Putamen (tissue), 1 donor: ENCODE data around the gene CCDC6.
A peak's percentile ranks its signal among the peaks of the same experiment; 100 is the strongest.
"Not testable (repeated sequence)": the region's sequence is repeated elsewhere in the genome, so short reads cannot be mapped to it uniquely, and the experiment has no call there.

Source experiments
- DNase-seq: peaks from one replicate; pipeline ENCODE4 v3.0.0-alpha.2; 2016; ENCODE audit warnings: low spot score

CCDC6 gene

GRCh38 chr10:59906417-59907202 is at the start of gene CCDC6:
TSS of gene CCDC6 (minus strand) at chr10:59906556. CDS start at chr10:59906424, 132 bp downstream.
- peak; percentile 93 for DNase-seq

- no peak for DNase-seq
Observed at GRCh38 chr10:59954296-59954695, 47.9 kb upstream of the CCDC6 start.

DNA sequence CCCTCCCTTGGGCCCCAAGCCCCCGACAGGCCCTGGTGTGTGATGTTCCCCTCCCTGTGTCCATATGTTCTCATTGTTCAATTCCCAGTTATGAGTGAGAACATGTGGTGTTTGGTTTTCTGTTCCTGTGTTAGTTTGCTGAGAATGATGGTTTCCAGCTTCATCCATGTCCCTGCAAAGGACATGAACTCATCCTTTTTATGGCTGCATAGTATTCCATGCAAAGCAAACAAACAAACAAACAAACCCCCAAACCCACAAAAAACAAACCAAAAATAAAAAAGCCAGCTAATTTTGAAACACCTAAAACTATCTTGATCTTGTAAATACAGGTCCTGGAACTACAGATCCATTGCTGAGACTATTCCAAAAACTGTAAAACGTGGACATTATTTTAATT is 47.4 kb upstream of the CCDC6 start:
- DNase-seq = not testable (repeated sequence)

- DNase-seq = peak; percentile 18
Observed at GRCh38 chr10:59950105-59950504, 43.7 kb upstream of the CCDC6 start.

GRCh38 chr10:59949608-59950007 is 43.3 kb upstream of the CCDC6 start:
- DNase-seq = no peak

- DNase-seq = no peak
Observed at GRCh38 chr10:59945991-59946390, 39.6 kb upstream of the CCDC6 start.

GRCh38 chr10:59945590-59945989 is 39.2 kb upstream of the CCDC6 start:
- no peak for DNase-seq

GRCh38 chr10:59944339-59944935 is 38.1 kb upstream of the CCDC6 start:
- no peak for DNase-seq

DNA sequence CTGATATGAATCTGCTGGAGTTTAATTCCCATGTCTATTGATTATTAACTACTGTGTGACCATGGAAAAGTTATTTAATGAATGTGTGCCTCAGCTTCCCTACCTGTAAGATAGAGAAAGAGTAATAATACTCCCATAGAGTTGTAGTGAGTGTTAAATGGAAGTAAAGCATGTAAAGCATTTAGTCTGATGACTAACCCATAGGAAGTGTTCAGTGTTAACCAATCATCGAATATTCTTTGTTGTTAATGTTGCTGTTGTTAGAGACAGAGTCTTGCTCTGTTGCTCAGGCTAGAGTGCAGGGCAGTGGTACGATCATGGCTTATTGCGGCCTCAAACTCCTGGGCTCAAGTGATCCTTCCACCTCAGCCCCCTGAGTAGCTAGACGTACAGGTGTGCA is 36.2 kb upstream of the CCDC6 start:
- no peak for DNase-seq

DNA sequence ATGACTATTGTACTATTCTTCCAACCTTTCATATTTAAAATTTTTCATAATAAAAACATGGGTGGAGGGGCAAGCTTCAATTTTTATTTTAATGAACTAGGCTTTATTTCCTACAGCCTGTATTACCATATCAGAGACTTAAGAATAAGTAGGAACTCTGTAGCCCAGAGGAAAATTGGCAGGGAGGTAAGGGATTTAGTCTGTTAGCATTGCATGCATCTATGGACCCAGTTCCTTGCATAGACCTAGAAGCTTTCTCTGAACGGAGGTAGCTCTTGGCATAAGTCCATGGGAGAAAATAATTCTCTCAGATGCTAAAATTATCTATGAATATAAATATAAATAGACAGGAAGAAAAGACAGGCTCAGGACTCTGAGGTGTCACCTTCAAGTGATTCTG is 31.4 kb upstream of the CCDC6 start:
- no peak for DNase-seq

GRCh38 chr10:59934701-59935100 is 28.3 kb upstream of the CCDC6 start:
- DNase-seq = no peak

DNA sequence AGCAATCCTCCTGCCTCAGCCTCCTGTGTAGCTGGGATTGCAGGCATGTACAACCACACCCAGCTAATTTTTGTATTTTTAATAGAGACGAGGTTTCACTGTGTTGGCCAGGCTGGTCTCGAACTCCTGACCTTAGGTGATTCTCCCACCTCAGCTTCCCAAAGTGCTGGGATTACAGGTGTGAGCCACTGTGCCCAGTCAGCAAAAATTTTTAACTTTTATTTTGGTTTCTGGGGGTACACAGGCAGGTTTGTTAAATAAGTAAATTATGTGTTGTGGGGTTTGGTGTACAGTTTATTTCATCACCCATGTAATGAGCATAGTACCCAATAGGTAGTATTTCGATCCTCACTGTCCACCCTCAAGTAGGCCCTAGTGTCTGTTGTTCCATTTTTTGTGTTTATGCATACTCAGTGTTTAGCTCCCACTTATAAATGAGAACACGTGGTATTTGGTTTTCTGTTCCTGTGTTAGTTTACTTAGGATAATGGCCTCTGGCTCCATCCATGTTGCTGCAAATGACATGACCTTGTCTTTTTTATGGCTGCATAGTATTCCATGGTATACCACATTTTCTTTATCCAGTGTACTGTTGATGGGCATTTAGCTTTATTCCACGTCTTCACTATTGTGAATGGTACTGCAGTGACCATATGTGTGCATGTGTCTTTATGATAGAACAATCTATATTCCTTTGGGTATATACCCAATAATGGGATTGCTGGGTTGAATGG is 24.6 kb upstream of the CCDC6 start:
- DNase-seq = not testable (repeated sequence)

DNA sequence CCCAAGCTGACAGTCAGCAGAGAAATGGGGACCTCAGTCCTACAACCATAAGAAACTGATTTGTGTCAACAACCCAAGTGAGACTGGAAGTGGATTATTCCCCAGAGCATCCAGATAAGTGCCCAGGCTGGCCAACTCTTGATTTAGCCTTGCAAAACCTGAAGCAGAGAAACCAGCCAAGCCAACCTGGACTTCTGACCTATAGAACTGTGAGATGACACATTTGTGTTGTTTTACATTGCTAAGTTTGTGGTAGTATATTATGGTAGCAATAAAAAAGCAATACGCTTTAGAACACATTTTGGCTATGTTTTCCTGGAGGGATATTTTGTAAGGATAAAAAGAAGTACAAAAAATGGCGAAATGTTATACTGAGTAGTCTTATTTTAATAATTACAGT is 19.7 kb upstream of the CCDC6 start:
- DNase-seq = no peak

DNA sequence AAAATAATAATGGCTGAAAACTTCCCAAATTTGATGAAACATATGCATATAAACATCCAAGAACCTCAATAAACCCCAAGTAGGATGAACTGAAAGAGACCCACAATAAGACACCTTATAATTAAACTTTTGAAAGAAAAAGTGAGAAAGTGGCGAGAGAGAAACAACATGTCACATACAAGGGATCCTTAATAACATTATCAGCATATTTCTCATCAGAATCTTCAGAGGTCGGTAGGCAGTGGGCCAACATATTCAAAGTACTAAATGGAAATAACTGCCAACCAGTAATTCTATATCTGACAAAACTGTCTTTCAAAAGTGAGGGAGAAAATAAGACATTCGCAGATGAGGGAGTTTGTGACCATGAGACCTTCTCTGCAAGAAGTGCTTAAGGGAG is 16.6 kb upstream of the CCDC6 start:
- no peak for DNase-seq

- no peak for DNase-seq
Observed at GRCh38 chr10:59917922-59918321, 11.6 kb upstream of the CCDC6 start.

DNA sequence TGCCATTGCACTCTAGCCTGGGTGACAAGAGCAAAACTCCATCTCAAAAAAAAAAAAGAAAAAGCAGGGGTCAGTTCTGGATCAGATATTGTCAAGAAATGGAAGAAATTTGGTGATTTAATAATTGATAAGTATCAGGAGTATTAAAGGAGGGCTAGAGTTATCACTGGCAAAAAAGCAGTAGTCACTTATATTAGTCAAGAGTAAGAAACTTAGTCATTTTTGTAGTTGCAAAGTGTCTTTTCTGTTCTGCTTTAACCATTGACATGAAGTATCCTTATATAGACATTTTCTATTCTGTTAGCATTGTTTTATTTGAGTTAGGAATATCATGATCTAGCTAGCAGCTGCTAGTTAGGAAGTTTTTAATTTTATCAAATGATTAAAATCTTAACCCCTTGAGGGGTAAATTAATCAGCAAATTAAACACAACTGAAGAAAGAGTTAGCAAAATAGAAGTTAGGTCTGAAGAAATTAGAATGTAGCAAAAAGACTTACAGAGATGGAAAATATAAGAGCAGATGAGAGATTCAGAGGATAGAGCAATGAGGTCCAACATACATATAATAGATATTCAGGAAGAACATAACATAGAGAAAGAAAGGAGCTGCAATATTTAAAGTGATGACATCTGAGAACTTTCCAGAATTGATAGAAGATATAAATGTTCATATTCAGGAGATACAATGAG is 7.3 kb upstream of the CCDC6 start:
- no peak for DNase-seq

DNA sequence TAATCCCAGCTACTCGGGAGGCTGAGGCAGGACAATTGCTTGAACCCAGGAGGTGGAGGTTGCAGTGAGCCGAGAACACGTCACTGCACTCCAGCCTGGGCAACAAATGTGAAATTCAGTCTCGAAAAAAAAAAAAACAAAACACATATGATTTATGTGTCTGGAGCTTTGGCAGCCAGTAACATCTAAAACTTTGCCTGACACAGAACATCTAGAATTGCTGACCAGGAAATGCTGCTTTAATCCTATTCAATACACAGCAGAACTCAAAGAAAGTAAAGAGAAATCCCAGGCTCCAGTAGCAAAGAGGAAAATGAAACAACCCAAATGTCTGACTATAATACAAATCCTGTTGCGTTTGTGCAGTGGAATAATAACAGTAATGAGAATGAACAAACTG is 4.5 kb upstream of the CCDC6 start:
- DNase-seq = no peak

DNA sequence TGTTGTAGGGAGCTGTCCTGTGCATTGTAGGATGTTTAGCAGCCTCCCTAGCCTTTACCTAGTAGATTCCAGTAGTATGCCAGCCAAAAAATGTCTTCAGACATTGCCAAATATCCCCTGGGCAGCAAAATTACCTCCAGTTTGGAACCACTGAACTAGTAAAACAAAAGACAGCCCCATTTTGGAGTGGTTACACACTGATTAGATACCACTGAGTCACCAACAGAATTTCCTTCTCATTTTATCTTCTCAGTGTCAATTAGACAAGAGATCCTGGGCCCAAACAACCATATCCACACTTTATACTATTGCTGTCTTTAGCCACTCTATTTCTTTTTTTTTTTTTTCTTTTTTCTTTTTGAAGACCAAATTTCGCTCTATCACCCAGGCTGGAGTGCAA is 3.5 kb upstream of the CCDC6 start:
- DNase-seq = no peak

DNA sequence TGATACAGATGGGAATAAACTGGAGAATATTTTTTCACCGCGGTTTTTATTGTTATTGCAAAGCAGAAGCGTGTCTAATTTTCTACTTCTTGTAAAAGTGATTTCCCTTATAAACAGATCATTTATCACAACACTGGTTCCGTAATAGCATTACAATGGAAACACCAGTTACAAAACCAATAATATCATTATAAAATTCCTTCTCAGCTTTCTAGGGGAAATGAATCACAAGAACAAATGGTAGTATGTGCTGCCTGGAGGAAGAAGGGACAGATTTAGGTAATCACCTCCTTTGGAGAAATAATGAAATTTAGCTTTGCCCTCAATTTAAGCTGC is 2.4 kb upstream of the CCDC6 start:
- DNase-seq = no peak

- DNase-seq = peak; percentile 80
Observed at GRCh38 chr10:59907918-59908807, 1.8 kb upstream of the CCDC6 start.

DNA sequence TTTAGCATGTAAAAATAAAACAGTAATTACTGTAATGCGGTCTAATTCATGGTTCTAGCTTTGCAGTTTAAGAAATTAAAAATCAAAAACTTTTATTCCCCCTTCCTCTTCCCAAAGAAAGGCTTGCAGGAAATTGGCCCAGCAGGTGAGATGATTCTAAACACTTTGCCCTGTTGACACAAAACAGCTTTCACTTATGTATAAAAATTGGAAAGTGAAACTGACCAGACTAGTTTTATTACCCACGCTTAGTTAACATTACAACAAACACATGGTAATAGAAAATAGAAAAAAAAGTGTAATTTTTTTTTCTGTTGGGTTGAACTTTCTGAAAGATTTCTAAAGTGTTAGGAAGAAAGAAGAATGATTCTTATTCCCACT is 1.2 kb upstream of the CCDC6 start:
- DNase-seq = no peak
